PC-9 (cell line): Measurements from ENCODE around the gene SYNJ1. TPM values are rescaled to one million over a fixed set of nuclear protein-coding genes. Genes with fewer than 3 reads are reported as not detected.

Experiments used
- BruUV-seq: library from RNA; stranded (reverse); fragments of 400-500 nt; replicated peaks from 2 replicates; lab custom pipeline; 2021; lab: Mats Ljungman, UMichigan
- CTCF ChIA-PET: fragments of 300-600 bp; sonication (Branson Sonifier 250); formaldehyde crosslinking; loops from one replicate; lab custom pipeline; 2022; ENCODE audit warnings: antibody characterized with exemption; lab: Charles Lee
- POLR2A ChIA-PET: fragments of 300-600 bp; sonication (Branson Sonifier 250); formaldehyde crosslinking; loops from one replicate; lab custom pipeline; 2022; ENCODE audit warnings: antibody characterized with exemption; ENCODE audit not compliant: unreplicated experiment; lab: Charles Lee
- DNase-seq, 2 experiments: peaks; one replicate each; pipeline versions ENCODE4 v3.0.0 to v3.0.0-alpha.2; 2015 to 2022; ENCODE audit warnings: mixed read lengths in 1 of 2
- H2AFZ ChIP-seq: fragments of 200-600 bp; sonication (generic); 2 replicates; pipeline ENCODE4 v1.8.1; 2017; ENCODE audit warnings: antibody characterized with exemption
- H3F3A ChIP-seq: fragments of 200-600 bp; sonication (generic); 2 replicates; pipeline ENCODE4 v1.8.1; 2017; ENCODE audit warnings: antibody characterized with exemption, mild to moderate bottlenecking, low read depth; ENCODE audit not compliant: insufficient read depth
- H3K27ac ChIP-seq: fragments of 200-600 bp; sonication (generic); 2 replicates; pipeline ENCODE4 v1.6.1; 2016; ENCODE audit warnings: mixed run types
- H3K27me3 ChIP-seq: fragments of 200-600 bp; sonication (generic); 2 replicates; pipeline ENCODE4 v1.6.1; 2016; ENCODE audit warnings: low read depth, mixed run types; ENCODE audit not compliant: insufficient read depth
- H3K36me3 ChIP-seq: fragments of 200-600 bp; sonication (generic); 2 replicates; pipeline ENCODE4 v1.6.1; 2016; ENCODE audit warnings: low read depth, mixed run types
- H3K4me1 ChIP-seq: fragments of 200-600 bp; sonication (generic); replicated peaks from 2 replicates; pipeline ENCODE4 v1.6.1; 2016; ENCODE audit warnings: mixed run types; ENCODE audit not compliant: insufficient read depth
- H3K4me2 ChIP-seq: fragments of 200-600 bp; sonication (generic); 2 replicates; pipeline ENCODE4 v1.6.1; 2017; ENCODE audit warnings: mixed run types
- H3K4me3 ChIP-seq: fragments of 200-600 bp; sonication (generic); 2 replicates; pipeline ENCODE4 v1.6.1; 2016; ENCODE audit warnings: mixed run types
- H3K79me2 ChIP-seq: fragments of 200-600 bp; sonication (generic); 2 replicates; pipeline ENCODE4 v1.6.1; 2017; ENCODE audit warnings: low read depth, mixed run types
- H3K9me2 ChIP-seq: fragments of 200-600 bp; sonication (generic); 2 replicates; pipeline ENCODE4 v1.8.1; 2017; ENCODE audit warnings: mild to moderate bottlenecking; ENCODE audit not compliant: insufficient read depth
- H3K9me3 ChIP-seq: fragments of 200-600 bp; sonication (generic); 2 replicates; pipeline ENCODE4 v1.8.1; 2016; ENCODE audit warnings: low read depth; ENCODE audit not compliant: insufficient read depth
- H4K20me1 ChIP-seq: fragments of 200-600 bp; sonication (generic); 2 replicates; pipeline ENCODE4 v1.8.1; 2017; ENCODE audit not compliant: insufficient read depth
- CTCF ChIP-seq: fragments of 200-600 bp; sonication (generic); conservative IDR thresholded peaks from 2 replicates; pipeline ENCODE4 v1.6.1; 2017; ENCODE audit warnings: mixed run types, antibody characterized with exemption, mild to moderate bottlenecking, moderate library complexity
- EZH2 ChIP-seq: fragments of 200-600 bp; sonication (generic); IDR thresholded peaks from 2 replicates; pipeline ENCODE4 v1.8.0; 2017; ENCODE audit warnings: antibody characterized with exemption, low read depth
- intact Hi-C: fragments of 100-400 bp; cut with micrococcal nuclease; formaldehyde crosslinking; loops from one replicate; pipeline ENCODE4 v1.10.0; 2022; ENCODE audit not compliant: unreplicated experiment
- total RNA-seq: library from RNA; stranded (reverse); gene quantifications from 2 replicates; pipeline ENCODE4 v1.2.3, GENCODE V29; 2021

Gene SYNJ1
- total RNA-seq, 1 experiment from 2014 or later = 4.8 TPM

GRCh38 chr21:32605469-32605868, 122.3 kb downstream of the SYNJ1 start:
- H3K36me3 ChIP-seq = peaks cover 3% of the 10 kb centered on the region; the same call in 1 of the 2 replicates
- POLR2A ChIA-PET = no interaction called here

GRCh38 chr21:32604464-32604863, 123.3 kb downstream of the SYNJ1 start:
- intact Hi-C loops = loop anchor here (5.0 kb wide), 1 partner anchor 327 kb away; the partner anchor contains the start of gene MIS18A
- Histone ChIP-seq H3K4me3 (no peak overlapping the region), H2AFZ (no peak overlapping the region), H3K79me2 (no peaks in the 10 kb centered on the region), H3K4me2 (no peak overlapping the region), H3F3A (peaks cover 3% of the 10 kb centered on the region; the same call in 1 of the 2 replicates), H3K27ac (no peak overlapping the region), H3K4me1 (no peaks in the 10 kb centered on the region), H3K9me2 (no peaks in the 10 kb centered on the region), H3K27me3 (no peaks in the 10 kb centered on the region), H4K20me1 (no peaks in the 10 kb centered on the region), H3K9me3 (no peaks in the 10 kb centered on the region), H3K36me3 (peaks cover 3% of the 10 kb centered on the region; the same call in 1 of the 2 replicates)
- DNase-seq = no peak
- ChIA-PET POLR2A (no interaction called here), CTCF (no interaction called here)
- TF ChIP-seq EZH2 = no peak
- no peak for TF ChIP-seq CTCF
- no TSS peak for BruUV-seq

More at GRCh38 chr21:32605469-32605868, 122.3 kb downstream of the SYNJ1 start:
- Histone ChIP-seq H3K27me3 (no peaks in the 10 kb centered on the region), H3K79me2 (peaks cover 10% of the 10 kb centered on the region), H3K27ac (no peak overlapping the region), H3K9me2 (no peaks in the 10 kb centered on the region), H3F3A (peaks cover 3% of the 10 kb centered on the region; the same call in 1 of the 2 replicates), H3K4me1 (peaks cover 3% of the 10 kb centered on the region; the same call in 1 of the 2 replicates), H2AFZ (no peak overlapping the region), H3K4me3 (no peak overlapping the region), H4K20me1 (no peaks in the 10 kb centered on the region), H3K4me2 (no peak overlapping the region), H3K9me3 (no peaks in the 10 kb centered on the region)
- no peak for TF ChIP-seq EZH2
- TF ChIP-seq CTCF = no peak
- CTCF ChIA-PET = no interaction called here
- intact Hi-C loops = no loop called here
- no peak for DNase-seq
- BruUV-seq = no TSS peak

GRCh38 chr21:32603131-32603530, 124.7 kb downstream of the SYNJ1 start:
- Histone ChIP-seq H3K9me3 (no peaks in the 10 kb centered on the region), H3K4me3 (no peak overlapping the region), H4K20me1 (no peaks in the 10 kb centered on the region), H3K36me3 (peaks cover 3% of the 10 kb centered on the region; the same call in 1 of the 2 replicates), H2AFZ (no peak overlapping the region), H3K4me2 (no peak overlapping the region), H3K4me1 (no peaks in the 10 kb centered on the region), H3K27me3 (no peaks in the 10 kb centered on the region), H3K27ac (no peak overlapping the region), H3K9me2 (no peaks in the 10 kb centered on the region), H3K79me2 (no peaks in the 10 kb centered on the region), H3F3A (peaks cover 3% of the 10 kb centered on the region; the same call in 1 of the 2 replicates)
- POLR2A ChIA-PET = no interaction called here
- DNase-seq = no peak
- BruUV-seq = no TSS peak
- TF ChIP-seq CTCF = no peak
- TF ChIP-seq EZH2 = no peak
- intact Hi-C loops = loop anchor here (5.0 kb wide), 1 partner anchor 326 kb away; the partner anchor contains the start of gene MIS18A
- CTCF ChIA-PET = no interaction called here
